Measurements from ENCODE around the gene P3H3. TPM values are rescaled to one million over a fixed set of nuclear protein-coding genes. Genes with fewer than 3 reads are reported as not detected.

P3H3 gene
- total and polyA plus RNA-seq, 2 experiments from 2014 or later: 16.4 to 38.2 TPM

- no peak overlapping the region for H3K4me2 ChIP-seq
- H2AFZ ChIP-seq: no peak overlapping the region
- H3K27me3 ChIP-seq (ENCODE audit: insufficient read depth): no peaks in the 10 kb centered on the region
- no peak overlapping the region for H3K27ac ChIP-seq (ENCODE audit: low read depth)
- H3K27ac Mint-ChIP-seq: no peak overlapping the region; the same call in 1 of the 2 replicates
- H3K27me3 Mint-ChIP-seq (ENCODE audit: insufficient read depth, low read depth, poor library complexity): peaks cover 19% of the 10 kb centered on the region
- peaks cover 13% of the 10 kb centered on the region for H3K4me1 Mint-ChIP-seq
- no peaks in the 10 kb centered on the region for H3K9me2 ChIP-seq (ENCODE audit: insufficient read depth)
- peaks cover 11% of the 10 kb centered on the region; the same call in 1 of the 2 replicates for H3F3A ChIP-seq (replicated peaks; ENCODE audit: low read depth)
- ATAC-seq (no peak), DNase-seq (ENCODE audit: low spot score) (no peak)
- TF ChIP-seq ZNF331 (CRISPR knock-in tag; IDR thresholded peaks at IDR 0.05; ENCODE audit: low read depth): no peak
- no peak for TF ChIP-seq ZNF462 (CRISPR knock-in tag; IDR thresholded peaks at IDR 0.05)
- TF ChIP-seq EZH2phosphoT487 (IDR thresholded peaks at IDR 0.05; ENCODE audit: unreplicated experiment): no peak
- no peak for TF ChIP-seq CREB1 (CRISPR knock-in tag; IDR thresholded peaks at IDR 0.05; ENCODE audit: low read depth)
- TF ChIP-seq EZH2 (IDR thresholded peaks at IDR 0.05; ENCODE audit: low read depth, unreplicated experiment): no peak
- no peak for TF ChIP-seq STAT1 (IDR thresholded peaks at IDR 0.05; ENCODE audit: unreplicated experiment)
- no peak for TF ChIP-seq CTCF (conservative IDR thresholded peaks at IDR 0.05; ENCODE audit: low read depth in 2 of 2)
- no peak for TF ChIP-seq NANOG (IDR thresholded peaks at IDR 0.05; ENCODE audit: borderline replicate concordance)
- no peak for TF ChIP-seq REST (IDR thresholded peaks at IDR 0.05; ENCODE audit: unreplicated experiment)
- TF ChIP-seq ETS1 (IDR thresholded peaks at IDR 0.05): no peak
- no peak for TF ChIP-seq JUNB (IDR thresholded peaks at IDR 0.05; ENCODE audit: unreplicated experiment)
- TF ChIP-seq POLR2AphosphoS5 (IDR thresholded peaks at IDR 0.05; ENCODE audit: low read depth): no peak
- TF ChIP-seq ZNF114 (CRISPR knock-in tag; IDR thresholded peaks at IDR 0.05): no peak
- H3K4me3 ChIP-seq: no peak overlapping the region
- no peaks in the 10 kb centered on the region for H3K9me3 Mint-ChIP-seq
- H4K20me1 ChIP-seq (replicated peaks; ENCODE audit: insufficient read depth): peaks cover 4% of the 10 kb centered on the region; the same call in 1 of the 2 replicates
- H3K4me1 ChIP-seq (ENCODE audit: insufficient read depth): peaks cover 16% of the 10 kb centered on the region
- peaks cover 19% of the 10 kb centered on the region for H3K36me3 ChIP-seq (ENCODE audit: insufficient read depth)
- H3K36me3 Mint-ChIP-seq (ENCODE audit: low read depth): peaks cover 53% of the 10 kb centered on the region
- peaks cover 32% of the 10 kb centered on the region for H3K79me2 ChIP-seq (replicated peaks; ENCODE audit: insufficient read depth)
- H3K4me3 Mint-ChIP-seq: no peak overlapping the region
These were observed 27.1 kb downstream of the P3H3 start for GRCh38 chr12:6855322-6855721.
